Body of pancreas (tissue), 4 donors: Measurements from ENCODE around the gene SRXN1.

Experiments used
- POLR2A ChIP-seq, 3 donors: fragments of 450-650 bp; IDR thresholded peaks; one replicate each; pipeline ENCODE4 v1.6.1; 2016; ENCODE audit warnings: antibody characterized with exemption in 3 of 3, mild to moderate bottlenecking in 2 of 3
- TF ChIP-seq, protein P1 (sequence below), 7 experiments: fragments of 450-650 bp in 4 of 7; fragments of 200-600 bp in 3 of 7; sonication (generic) in 3 of 7; IDR thresholded peaks; one replicate each; pipeline ENCODE4 v1.5.1; 2016 to 2019; ENCODE audit warnings: antibody characterized with exemption in 7 of 7

DNA sequence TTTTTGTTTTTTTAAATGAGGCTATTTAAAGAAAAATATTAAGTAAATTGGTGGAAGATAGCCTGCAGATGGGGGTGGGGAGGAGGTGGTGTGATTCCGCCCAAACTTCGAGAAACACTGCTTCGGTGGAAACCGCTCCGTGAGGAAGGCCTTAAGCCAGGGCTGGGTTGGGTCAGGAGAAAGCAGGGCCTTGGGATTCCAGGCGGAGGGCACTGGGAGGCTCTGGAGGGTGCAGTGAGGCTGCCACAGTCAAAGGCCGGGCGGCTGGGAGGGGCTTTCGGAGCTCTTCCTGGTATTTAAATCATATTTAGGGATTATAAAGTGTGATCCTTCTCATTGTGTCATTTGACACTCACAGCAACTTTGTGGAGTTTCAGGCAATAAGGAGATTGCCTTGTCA, 44.8 kb upstream of the SRXN1 start:
- TF ChIP-seq, protein P1, sequence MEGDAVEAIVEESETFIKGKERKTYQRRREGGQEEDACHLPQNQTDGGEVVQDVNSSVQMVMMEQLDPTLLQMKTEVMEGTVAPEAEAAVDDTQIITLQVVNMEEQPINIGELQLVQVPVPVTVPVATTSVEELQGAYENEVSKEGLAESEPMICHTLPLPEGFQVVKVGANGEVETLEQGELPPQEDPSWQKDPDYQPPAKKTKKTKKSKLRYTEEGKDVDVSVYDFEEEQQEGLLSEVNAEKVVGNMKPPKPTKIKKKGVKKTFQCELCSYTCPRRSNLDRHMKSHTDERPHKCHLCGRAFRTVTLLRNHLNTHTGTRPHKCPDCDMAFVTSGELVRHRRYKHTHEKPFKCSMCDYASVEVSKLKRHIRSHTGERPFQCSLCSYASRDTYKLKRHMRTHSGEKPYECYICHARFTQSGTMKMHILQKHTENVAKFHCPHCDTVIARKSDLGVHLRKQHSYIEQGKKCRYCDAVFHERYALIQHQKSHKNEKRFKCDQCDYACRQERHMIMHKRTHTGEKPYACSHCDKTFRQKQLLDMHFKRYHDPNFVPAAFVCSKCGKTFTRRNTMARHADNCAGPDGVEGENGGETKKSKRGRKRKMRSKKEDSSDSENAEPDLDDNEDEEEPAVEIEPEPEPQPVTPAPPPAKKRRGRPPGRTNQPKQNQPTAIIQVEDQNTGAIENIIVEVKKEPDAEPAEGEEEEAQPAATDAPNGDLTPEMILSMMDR (IDR thresholded peaks at IDR 0.05), result no peak
- TF ChIP-seq POLR2A (IDR thresholded peaks at IDR 0.05), result no peak
